Breast epithelium (tissue), 4 donors: ENCODE measurements around the gene UQCC5. TPM values are rescaled to one million over a fixed set of nuclear protein-coding genes. Genes with fewer than 3 reads are reported as not detected.
A peak's percentile ranks its signal among the peaks of the same experiment; 100 is the strongest.

ENCODE experiments used
- DNase-seq, 2 donors: peaks; one replicate each; pipeline ENCODE4 v3.0.0-alpha.2; 2019; ENCODE audit warnings: low spot score in 2 of 2
- H3K27ac ChIP-seq, 2 donors: fragments of 200-600 bp; sonication (generic) in 1 of 2; one replicate each; pipeline ENCODE4 v1.5.1; 2016 to 2019; ENCODE audit warnings: mild to moderate bottlenecking in 1 of 2
- H3K27me3 ChIP-seq, 2 donors: fragments of 200-600 bp; sonication (generic) in 1 of 2; one replicate each; pipeline versions ENCODE4 v1.5.1 to v1.6.0; 2017 to 2019; ENCODE audit warnings: control low read depth in 1 of 2, mild to moderate bottlenecking in 1 of 2
- H3K36me3 ChIP-seq: fragments of 200-600 bp; one replicate; pipeline ENCODE4 v1.5.1; 2019
- H3K4me1 ChIP-seq, 2 donors: fragments of 200-600 bp; sonication (generic); one replicate each; pipeline ENCODE4 v1.5.1; 2016 to 2019; ENCODE audit warnings: control low read depth in 1 of 2
- H3K4me3 ChIP-seq, 3 donors: fragments of 200-600 bp; sonication (generic); 1 replicate in 2 of 3; 2 replicates in 1 of 3; pipeline ENCODE4 v1.5.1; 2016 to 2019; ENCODE audit warnings: mild to moderate bottlenecking in 3 of 3, moderate library complexity in 2 of 3
- H3K9me3 ChIP-seq, 2 donors: fragments of 200-600 bp; sonication (generic) in 1 of 2; one replicate each; pipeline ENCODE4 v1.5.1; 2016 to 2019; ENCODE audit warnings: control low read depth in 1 of 2
- POLR2A ChIP-seq: fragments of 450-650 bp; IDR thresholded peaks from one replicate; pipeline ENCODE4 v1.6.1; 2016; ENCODE audit warnings: antibody characterized with exemption, mild to moderate bottlenecking, moderate library complexity
- POLR2AphosphoS5 ChIP-seq, 3 donors: sonication (generic); formaldehyde crosslinking; IDR thresholded peaks; one replicate each; pipeline ENCODE4 v1.6.1; 2017; ENCODE audit warnings: antibody characterized with exemption in 3 of 3
- intact Hi-C: fragments of 100-400 bp; cut with DNase I; formaldehyde crosslinking; loops from one replicate; pipeline ENCODE4 v1.15.1; 2023; ENCODE audit warnings: low total_unique reads
- total RNA-seq, 3 donors: library from RNA; depleted of rRNA; stranded (reverse); fragments of >200 nt; gene quantifications; one replicate each; pipeline ENCODE4 v1.1.0, GENCODE V29; 2016
- TF ChIP-seq, protein P1 (sequence below), 3 donors: fragments of 450-650 bp; IDR thresholded peaks; one replicate each; pipeline ENCODE4 v1.5.1; 2016 to 2017; ENCODE audit warnings: antibody characterized with exemption in 3 of 3, mild to moderate bottlenecking in 3 of 3, moderate library complexity in 3 of 3

Gene UQCC5
- total RNA-seq, 3 donors from 2014 or later = 1.3 to 14.1 (median 1.8) TPM

GRCh38 chr3:52493232-52494017 is 43.0 kb upstream of the UQCC5 start:
- TF ChIP-seq POLR2A (no peak), POLR2AphosphoS5 (IDR thresholded peaks at IDR 0.05) (no peak)
- TF ChIP-seq, protein P1, sequence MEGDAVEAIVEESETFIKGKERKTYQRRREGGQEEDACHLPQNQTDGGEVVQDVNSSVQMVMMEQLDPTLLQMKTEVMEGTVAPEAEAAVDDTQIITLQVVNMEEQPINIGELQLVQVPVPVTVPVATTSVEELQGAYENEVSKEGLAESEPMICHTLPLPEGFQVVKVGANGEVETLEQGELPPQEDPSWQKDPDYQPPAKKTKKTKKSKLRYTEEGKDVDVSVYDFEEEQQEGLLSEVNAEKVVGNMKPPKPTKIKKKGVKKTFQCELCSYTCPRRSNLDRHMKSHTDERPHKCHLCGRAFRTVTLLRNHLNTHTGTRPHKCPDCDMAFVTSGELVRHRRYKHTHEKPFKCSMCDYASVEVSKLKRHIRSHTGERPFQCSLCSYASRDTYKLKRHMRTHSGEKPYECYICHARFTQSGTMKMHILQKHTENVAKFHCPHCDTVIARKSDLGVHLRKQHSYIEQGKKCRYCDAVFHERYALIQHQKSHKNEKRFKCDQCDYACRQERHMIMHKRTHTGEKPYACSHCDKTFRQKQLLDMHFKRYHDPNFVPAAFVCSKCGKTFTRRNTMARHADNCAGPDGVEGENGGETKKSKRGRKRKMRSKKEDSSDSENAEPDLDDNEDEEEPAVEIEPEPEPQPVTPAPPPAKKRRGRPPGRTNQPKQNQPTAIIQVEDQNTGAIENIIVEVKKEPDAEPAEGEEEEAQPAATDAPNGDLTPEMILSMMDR (IDR thresholded peaks at IDR 0.05) = no peak
- H3K4me1 ChIP-seq = no peaks in the 10 kb centered on the region
- peak overlapping the region in 1 of 2 donors; percentile 85 for H3K27ac ChIP-seq
- DNase-seq = no peak
- intact Hi-C loops = no loop called here
- H3K4me3 ChIP-seq = no peak overlapping the region
- no peaks in the 10 kb centered on the region for H3K9me3 ChIP-seq
- H3K36me3 ChIP-seq = peaks cover 9% of the 10 kb centered on the region
- H3K27me3 ChIP-seq = no peaks in the 10 kb centered on the region

DNA sequence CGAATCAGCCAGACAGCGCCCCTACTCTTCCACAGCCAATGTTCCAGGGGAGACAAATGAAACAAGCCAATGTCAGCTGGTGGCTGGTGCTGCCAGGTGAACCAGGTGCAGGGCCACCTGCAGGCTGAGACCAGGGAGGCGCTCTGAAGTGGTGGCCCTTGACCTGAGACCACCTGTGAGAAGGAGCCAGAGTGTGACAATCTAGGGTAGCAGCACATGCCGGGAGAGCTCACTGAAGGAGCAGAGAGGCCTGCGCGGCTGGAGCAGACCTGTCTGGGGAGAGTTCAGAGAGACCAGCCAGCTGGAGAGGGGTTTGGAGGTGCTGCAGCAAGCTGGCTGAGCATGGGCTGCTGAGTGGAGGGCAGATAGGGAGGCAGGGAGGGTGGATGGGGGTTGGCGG is 42.0 kb upstream of the UQCC5 start:
- Histone ChIP-seq H3K27me3 (no peaks in the 10 kb centered on the region), H3K27ac (peak overlapping the region; percentile 17 to 85), H3K36me3 (peaks cover 4% of the 10 kb centered on the region), H3K4me3 (no peak overlapping the region), H3K4me1 (no peaks in the 10 kb centered on the region), H3K9me3 (no peaks in the 10 kb centered on the region)
- intact Hi-C loops = no loop called here
- DNase-seq = no peak
- no peak for TF ChIP-seq POLR2A
- TF ChIP-seq, protein P1 (IDR thresholded peaks at IDR 0.05) = no peak
- no peak for TF ChIP-seq POLR2AphosphoS5 (IDR thresholded peaks at IDR 0.05)

GRCh38 chr3:52494886-52495495 is 41.4 kb upstream of the UQCC5 start, which contains the start of gene STAB1:
Gene STAB1 (plus strand): TSS chr3:52495338. CDS start chr3:52495414, 76 bp downstream.
- H3K36me3 ChIP-seq = no peaks in the 10 kb centered on the region
- TF ChIP-seq, protein P1 (IDR thresholded peaks at IDR 0.05) = no peak
- TF ChIP-seq POLR2AphosphoS5 (IDR thresholded peaks at IDR 0.05) (peak in 1 of 3 donors; percentile 24), POLR2A (no peak)
- H3K4me1 ChIP-seq = no peaks in the 10 kb centered on the region
- H3K27me3 ChIP-seq = no peaks in the 10 kb centered on the region
- peak within 1 kb of the TSS; percentile 34 to 60 (median 41) for H3K4me3 ChIP-seq
- no peaks in the 10 kb centered on the region for H3K9me3 ChIP-seq
- intact Hi-C loops = no loop called here
- peak in 1 of 2 donors; percentile 59 for DNase-seq
- peak within 1 kb of the TSS; percentile 17 to 85 for H3K27ac ChIP-seq

DNA sequence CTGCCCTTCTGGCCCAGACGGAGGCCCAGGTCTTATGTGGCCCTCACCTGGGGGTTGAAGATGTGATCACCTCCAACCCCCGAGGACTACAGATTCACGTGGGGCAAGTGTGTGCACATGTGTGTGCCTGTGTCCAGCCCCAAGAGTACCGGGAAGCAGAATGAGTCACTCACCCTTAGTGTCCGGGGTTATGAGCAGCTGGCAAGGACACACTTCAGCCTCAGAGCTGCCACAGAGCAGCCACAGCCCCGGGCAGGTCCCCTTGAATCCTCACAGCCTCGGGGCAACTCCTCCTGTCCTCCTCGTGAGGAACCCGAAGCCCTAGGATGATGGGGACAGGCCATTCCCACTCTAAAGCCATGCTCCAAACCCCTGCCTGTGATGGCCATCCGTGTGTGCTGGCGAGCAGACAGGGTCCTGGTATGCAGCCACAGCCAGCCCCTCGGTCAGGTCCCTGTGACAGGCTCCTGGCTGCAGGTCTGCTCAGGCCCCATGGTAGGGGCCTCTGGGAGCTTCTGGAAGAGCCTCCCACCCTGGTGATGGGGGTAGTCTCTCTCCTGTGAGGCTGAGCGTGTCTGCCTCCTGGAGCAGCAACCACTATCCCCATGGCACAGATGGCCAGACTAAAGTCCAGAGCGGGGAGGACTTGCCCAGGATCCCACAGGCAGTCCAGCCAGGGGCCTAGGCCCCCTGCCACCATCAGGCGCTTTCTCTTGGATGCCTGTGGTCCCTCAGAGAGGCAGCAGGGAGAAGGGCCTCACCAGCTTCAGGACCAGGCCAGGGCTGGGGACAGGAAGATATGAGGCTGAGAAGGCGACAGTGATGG is 40.4 kb upstream of the UQCC5 start:
- Histone ChIP-seq H3K4me3 (peak overlapping the region; percentile 34 to 60 (median 41)), H3K36me3 (no peaks in the 10 kb centered on the region), H3K4me1 (no peaks in the 10 kb centered on the region), H3K27ac (peak overlapping the region in 1 of 2 donors; percentile 85), H3K27me3 (no peaks in the 10 kb centered on the region), H3K9me3 (no peaks in the 10 kb centered on the region)
- peak in 1 of 3 donors; percentile 56 for TF ChIP-seq POLR2AphosphoS5 (IDR thresholded peaks at IDR 0.05)
- TF ChIP-seq, protein P1 (IDR thresholded peaks at IDR 0.05) = no peak
- intact Hi-C loops = no loop called here
- no peak for DNase-seq
